A673 (cell line): ENCODE data around the gene IRX3. TPM values are rescaled to one million over a fixed set of nuclear protein-coding genes. Genes with fewer than 3 reads are reported as not detected.

Experiments
- BruUV-seq: library from RNA; stranded (reverse); fragments of 400-500 nt; replicated peaks from 2 replicates; lab custom pipeline; 2021; lab: Mats Ljungman, UMichigan
- CTCF ChIA-PET: fragments of 300-600 bp; sonication (Branson Sonifier 250); formaldehyde crosslinking; loops from one replicate; lab custom pipeline; 2022; ENCODE audit warnings: antibody characterized with exemption; lab: Charles Lee
- POLR2A ChIA-PET: fragments of 300-600 bp; sonication (Branson Sonifier 250); formaldehyde crosslinking; loops from one replicate; lab custom pipeline; 2022; ENCODE audit warnings: antibody characterized with exemption; ENCODE audit not compliant: low non-redundant PET; lab: Charles Lee
- DNase-seq: peaks from one replicate; pipeline ENCODE4 v3.0.0-alpha.2; 2015; ENCODE audit warnings: low spot score
- H3K27ac ChIP-seq: fragments of 200-600 bp; sonication (generic); 2 replicates; pipeline ENCODE4 v1.5.1; 2016; ENCODE audit warnings: mixed run types, low read depth, mild to moderate bottlenecking, mixed read lengths, antibody characterized with exemption, low read length; ENCODE audit not compliant: poor library complexity, severe bottlenecking
- H3K27me3 ChIP-seq: fragments of 200-600 bp; sonication (generic); replicated peaks from 2 replicates; pipeline ENCODE4 v1.6.1; 2017; ENCODE audit warnings: mixed run types, low read depth, mild to moderate bottlenecking, mixed read lengths, antibody characterized with exemption, low read length; ENCODE audit not compliant: insufficient read depth, poor library complexity
- H3K36me3 ChIP-seq: fragments of 200-600 bp; sonication (generic); 2 replicates; pipeline ENCODE4 v1.6.1; 2016; ENCODE audit warnings: mixed run types, mild to moderate bottlenecking, mixed read lengths, antibody characterized with exemption, low read length; ENCODE audit not compliant: insufficient read depth, poor library complexity, severe bottlenecking
- H3K4me1 ChIP-seq: fragments of 200-600 bp; sonication (generic); 2 replicates; pipeline ENCODE4 v1.6.1; 2017; ENCODE audit warnings: mixed run types, mild to moderate bottlenecking, mixed read lengths, antibody characterized with exemption, low read length; ENCODE audit not compliant: insufficient read depth, poor library complexity, severe bottlenecking
- H3K4me3 ChIP-seq: fragments of 200-600 bp; sonication (generic); 2 replicates; pipeline ENCODE4 v1.5.1; 2016; ENCODE audit warnings: low read depth, mixed run types, mild to moderate bottlenecking, mixed read lengths, low read length; ENCODE audit not compliant: poor library complexity, severe bottlenecking
- H3K9me3 ChIP-seq: fragments of 200-600 bp; sonication (generic); 2 replicates; pipeline ENCODE4 v1.6.1; 2016; ENCODE audit warnings: mixed run types, low read depth, mild to moderate bottlenecking, mixed read lengths, antibody characterized with exemption, low read length; ENCODE audit not compliant: poor library complexity, severe bottlenecking
- CTCF ChIP-seq: fragments of 300-800, 200-600 bp; sonication (generic); conservative IDR thresholded peaks from 2 replicates; pipeline ENCODE4 v1.5.1; 2017; ENCODE audit warnings: low read depth, mild to moderate bottlenecking, antibody characterized with exemption, low read length, moderate library complexity, mixed read lengths
- EZH2 ChIP-seq: fragments of 200-600 bp; sonication (generic); IDR thresholded peaks from 2 replicates; pipeline ENCODE4 v1.6.1; 2017; ENCODE audit warnings: borderline replicate concordance, low read depth, mild to moderate bottlenecking, mixed read lengths, antibody characterized with exemption, low read length; ENCODE audit not compliant: poor library complexity, severe bottlenecking
- intact Hi-C: fragments of 100-400 bp; cut with micrococcal nuclease; formaldehyde crosslinking; loops from one replicate; pipeline ENCODE4 v1.10.0; 2022; ENCODE audit not compliant: unreplicated experiment
- total RNA-seq: library from RNA; stranded (reverse); gene quantifications from 2 replicates; pipeline ENCODE4 v1.2.3, GENCODE V29; 2021

The IRX3 gene
- total RNA-seq, 1 experiment from 2014 or later: 22.9 TPM

DNA sequence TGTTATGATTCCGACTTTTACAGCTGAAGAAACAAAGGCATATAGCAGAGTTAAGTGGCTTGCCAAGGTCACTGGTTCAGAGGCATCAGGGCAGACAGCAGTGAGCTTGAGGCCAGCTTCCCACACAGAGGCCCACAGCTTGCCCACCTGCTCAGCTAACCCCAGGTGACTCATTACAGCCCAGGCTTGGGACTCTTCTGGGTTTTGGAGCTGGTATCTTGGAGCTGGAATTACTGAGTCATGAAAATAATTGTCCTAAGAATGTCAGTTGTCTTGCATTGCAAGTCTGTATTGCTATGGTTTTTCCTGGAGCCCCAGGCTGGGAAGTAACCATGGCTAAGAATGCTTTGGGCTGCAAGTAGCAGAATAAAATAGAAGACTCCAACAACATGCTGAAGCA, 32.4 kb upstream of the IRX3 start:
- H3K4me1 ChIP-seq: no peaks in the 10 kb centered on the region
- DNase-seq: no peak
- intact Hi-C loops: no loop called here
- no TSS peak for BruUV-seq
- TF ChIP-seq EZH2 (no peak), CTCF (no peak)
- no peaks in the 10 kb centered on the region for H3K36me3 ChIP-seq
- H3K4me3 ChIP-seq: no peak overlapping the region
- ChIA-PET CTCF (no interaction called here), POLR2A (no interaction called here)
- H3K9me3 ChIP-seq: no peaks in the 10 kb centered on the region
- H3K27ac ChIP-seq: no peak overlapping the region
- H3K27me3 ChIP-seq: no peaks in the 10 kb centered on the region

GRCh38 chr16:54317101-54317611, 30.6 kb upstream of the IRX3 start:
- BruUV-seq: no TSS peak

DNA sequence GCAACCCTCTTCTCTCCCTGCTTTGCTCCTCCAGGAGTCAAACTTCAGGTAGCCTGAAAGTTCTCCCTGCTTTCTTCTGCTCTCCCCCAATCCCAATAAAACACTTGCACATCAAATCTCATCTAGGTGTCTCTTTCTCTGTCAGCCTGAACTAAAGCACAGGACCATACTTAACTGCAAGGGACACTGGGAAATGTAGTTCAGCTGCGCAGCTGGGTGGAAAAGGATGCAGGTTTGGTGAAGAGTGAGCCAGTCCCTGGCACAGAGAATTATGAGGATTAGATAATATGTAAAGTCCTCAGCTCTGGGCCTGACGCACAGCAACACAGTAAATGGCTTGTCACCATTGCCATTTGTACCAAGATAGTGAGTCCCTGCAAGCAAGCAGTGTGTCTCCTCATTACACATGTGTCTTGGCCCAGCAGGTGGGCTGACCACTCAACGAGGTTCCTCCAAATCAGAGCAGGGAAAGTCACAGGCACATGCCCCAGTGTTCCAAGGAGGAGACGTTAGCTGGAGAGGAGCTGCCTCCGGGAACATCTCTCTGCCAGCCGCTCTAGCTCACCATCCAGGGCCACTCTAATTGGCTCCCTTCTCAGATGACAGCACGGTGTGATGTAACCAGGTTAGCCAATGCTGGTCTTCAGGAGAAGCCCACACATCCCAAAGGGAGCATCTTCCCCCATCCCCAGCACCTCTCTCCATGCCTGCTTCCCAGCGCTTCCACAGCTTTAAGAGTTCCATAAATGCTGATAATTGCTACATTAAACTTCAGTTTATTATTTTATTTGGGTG, 29.7 kb upstream of the IRX3 start:
- Histone ChIP-seq H3K4me1 (no peaks in the 10 kb centered on the region), H3K27ac (no peak overlapping the region), H3K27me3 (no peaks in the 10 kb centered on the region), H3K9me3 (no peaks in the 10 kb centered on the region), H3K36me3 (no peaks in the 10 kb centered on the region), H3K4me3 (no peak overlapping the region)
- DNase-seq: no peak
- intact Hi-C loops: no loop called here
- CTCF ChIA-PET: no interaction called here
- POLR2A ChIA-PET: no interaction called here
- no TSS peak for BruUV-seq
- no peak for TF ChIP-seq EZH2
- TF ChIP-seq CTCF: no peak

More at GRCh38 chr16:54317101-54317611, 30.6 kb upstream of the IRX3 start:
- no peak for TF ChIP-seq EZH2
- TF ChIP-seq CTCF: no peak
- no peak overlapping the region for H3K27ac ChIP-seq
- ChIA-PET CTCF (no interaction called here), POLR2A (no interaction called here)
- no peaks in the 10 kb centered on the region for H3K36me3 ChIP-seq
- no peaks in the 10 kb centered on the region for H3K4me1 ChIP-seq
- no peak for DNase-seq
- no peak overlapping the region for H3K4me3 ChIP-seq
- intact Hi-C loops: no loop called here
- no peaks in the 10 kb centered on the region for H3K27me3 ChIP-seq
- no peaks in the 10 kb centered on the region for H3K9me3 ChIP-seq
